CD4-positive, alpha-beta T cell treated with Interferon gamma for 1 hour (primary cell): ENCODE results near the gene ARFRP1.
A peak's percentile ranks its signal among the peaks of the same experiment; 100 is the strongest.

Source experiments
- DNase-seq: peaks from one replicate; pipeline ENCODE4 v3.0.0-alpha.2; 2020

ARFRP1 gene

GRCh38 chr20:63707558-63708300 lies at the start of gene ARFRP1, which contains the start of gene ZGPAT:
Gene ARFRP1 (minus strand): TSS chr20:63707976. CDS start chr20:63707091, 885 bp downstream.
Gene ZGPAT (plus strand): TSS chr20:63708039. CDS start chr20:63708581, 542 bp downstream.
- peak; percentile 85 for DNase-seq

- no peak for DNase-seq
These were observed 48.8 kb upstream of the ARFRP1 start for GRCh38 chr20:63756648-63756991.

- no peak for DNase-seq
These were observed 48.3 kb upstream of the ARFRP1 start for GRCh38 chr20:63755933-63756647.

DNA sequence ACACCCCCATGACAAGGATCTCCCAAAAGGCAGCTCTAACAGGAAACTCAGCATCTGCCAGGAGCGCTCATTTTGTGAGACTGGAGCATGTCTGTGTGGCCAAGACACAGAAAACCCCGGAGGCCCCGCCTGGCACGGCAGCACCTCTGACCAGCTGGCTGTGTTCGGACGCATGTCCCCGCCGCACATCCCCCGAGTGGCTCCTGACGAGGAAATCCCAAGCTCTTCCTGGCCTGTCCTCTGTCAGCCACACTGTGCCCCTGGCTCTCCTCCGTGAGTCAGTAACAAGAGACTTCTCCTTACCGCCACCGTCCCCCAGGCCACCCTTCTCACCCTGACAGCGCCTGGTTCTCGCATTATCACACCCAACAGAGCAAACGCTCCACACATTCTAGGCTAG lies 46.2 kb upstream of the ARFRP1 start:
- DNase-seq: no peak

GRCh38 chr20:63753381-63753780 lies 45.6 kb upstream of the ARFRP1 start:
- DNase-seq: no peak

- DNase-seq: no peak
These were observed 44.8 kb upstream of the ARFRP1 start for GRCh38 chr20:63752411-63753101.

GRCh38 chr20:63751471-63752271 lies 43.9 kb upstream of the ARFRP1 start:
- no peak for DNase-seq

DNA sequence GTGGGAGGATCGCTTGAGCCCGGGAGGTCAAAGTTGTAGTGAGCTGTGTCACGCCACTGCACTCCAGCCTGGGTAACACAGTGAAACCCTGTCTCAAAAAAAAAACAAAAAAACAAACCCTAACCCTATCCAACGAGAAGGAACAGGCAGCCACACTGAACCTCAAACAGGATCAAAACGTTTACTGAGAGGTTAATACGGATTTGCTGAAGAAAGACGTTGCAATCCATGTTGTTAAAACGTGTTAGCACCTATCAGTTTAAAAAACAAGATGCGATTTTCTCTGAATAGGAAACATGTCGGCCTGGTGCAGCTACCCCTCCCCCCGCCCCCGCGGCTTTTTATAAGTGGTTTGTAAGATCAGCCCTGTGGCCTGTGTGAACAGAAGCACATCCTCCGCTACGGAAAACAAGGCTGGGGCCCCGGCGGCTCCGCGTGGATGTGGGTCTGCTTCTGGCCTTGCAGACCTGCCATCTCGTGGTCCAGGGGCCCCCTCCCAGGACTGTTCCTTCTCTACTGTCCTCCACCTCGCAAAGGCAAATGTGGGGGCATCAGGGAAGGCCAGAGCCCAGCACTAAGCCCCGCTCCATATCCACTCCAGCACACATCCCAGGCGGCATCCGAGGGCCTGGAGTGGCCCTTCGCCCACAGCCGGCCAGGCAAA lies 43.2 kb upstream of the ARFRP1 start:
- peak; percentile 53 for DNase-seq

DNA sequence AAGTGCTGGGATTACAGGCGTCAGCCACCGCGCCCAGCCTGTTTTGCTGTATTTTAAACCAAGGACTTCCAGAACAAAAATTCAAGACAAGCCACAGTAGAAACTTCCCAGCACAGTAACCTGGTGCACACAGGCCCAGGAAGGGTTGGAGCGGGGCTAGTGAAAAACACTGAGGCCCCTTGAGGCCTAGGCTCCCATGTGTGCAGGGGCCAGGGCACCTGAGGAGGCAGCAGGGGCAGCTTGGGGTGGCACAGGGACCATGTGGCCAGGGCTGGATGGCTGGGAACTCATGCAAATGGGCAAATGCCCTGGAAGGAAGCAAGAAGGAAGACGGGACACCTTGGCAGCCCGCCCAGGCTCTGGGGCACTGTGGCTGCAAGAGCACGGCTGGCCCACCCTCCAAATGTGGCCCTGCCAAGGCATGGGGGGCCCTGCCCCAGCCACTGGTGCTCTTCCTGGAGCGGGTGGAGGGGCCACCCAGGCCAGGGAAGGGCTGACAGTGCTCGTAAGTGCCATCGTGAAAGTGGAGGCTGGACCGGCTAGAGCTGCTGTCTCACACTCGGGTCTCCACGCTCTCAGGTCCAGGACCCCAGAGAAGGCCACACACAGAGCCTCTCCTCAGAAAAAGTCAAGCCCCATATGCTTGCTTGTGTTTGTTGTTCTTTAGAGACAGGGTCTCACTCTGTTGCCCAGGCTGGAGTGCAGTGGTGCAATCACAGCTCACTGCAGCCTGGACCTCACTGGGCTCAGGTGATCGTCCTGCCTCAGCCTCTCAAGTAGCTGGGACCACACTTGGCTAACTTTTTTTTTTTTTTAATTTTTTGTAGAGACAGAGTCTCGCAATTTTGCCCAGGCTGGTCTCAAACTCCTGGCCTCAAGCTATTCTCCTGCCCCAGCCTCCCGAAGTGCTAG lies 42.1 kb upstream of the ARFRP1 start:
- DNase-seq: no peak

GRCh38 chr20:63748934-63749270 lies 41.1 kb upstream of the ARFRP1 start:
- DNase-seq: no peak

- DNase-seq: no peak
These were observed 40.5 kb upstream of the ARFRP1 start for GRCh38 chr20:63748070-63748933.

- DNase-seq: no peak
These were observed 39.9 kb upstream of the ARFRP1 start for GRCh38 chr20:63747622-63748069.

GRCh38 chr20:63746751-63747315 lies 39.1 kb upstream of the ARFRP1 start:
- DNase-seq: no peak

- no peak for DNase-seq
These were observed 38.4 kb upstream of the ARFRP1 start for GRCh38 chr20:63745961-63746731.

GRCh38 chr20:63745424-63745805 lies 37.6 kb upstream of the ARFRP1 start:
- no peak for DNase-seq

DNA sequence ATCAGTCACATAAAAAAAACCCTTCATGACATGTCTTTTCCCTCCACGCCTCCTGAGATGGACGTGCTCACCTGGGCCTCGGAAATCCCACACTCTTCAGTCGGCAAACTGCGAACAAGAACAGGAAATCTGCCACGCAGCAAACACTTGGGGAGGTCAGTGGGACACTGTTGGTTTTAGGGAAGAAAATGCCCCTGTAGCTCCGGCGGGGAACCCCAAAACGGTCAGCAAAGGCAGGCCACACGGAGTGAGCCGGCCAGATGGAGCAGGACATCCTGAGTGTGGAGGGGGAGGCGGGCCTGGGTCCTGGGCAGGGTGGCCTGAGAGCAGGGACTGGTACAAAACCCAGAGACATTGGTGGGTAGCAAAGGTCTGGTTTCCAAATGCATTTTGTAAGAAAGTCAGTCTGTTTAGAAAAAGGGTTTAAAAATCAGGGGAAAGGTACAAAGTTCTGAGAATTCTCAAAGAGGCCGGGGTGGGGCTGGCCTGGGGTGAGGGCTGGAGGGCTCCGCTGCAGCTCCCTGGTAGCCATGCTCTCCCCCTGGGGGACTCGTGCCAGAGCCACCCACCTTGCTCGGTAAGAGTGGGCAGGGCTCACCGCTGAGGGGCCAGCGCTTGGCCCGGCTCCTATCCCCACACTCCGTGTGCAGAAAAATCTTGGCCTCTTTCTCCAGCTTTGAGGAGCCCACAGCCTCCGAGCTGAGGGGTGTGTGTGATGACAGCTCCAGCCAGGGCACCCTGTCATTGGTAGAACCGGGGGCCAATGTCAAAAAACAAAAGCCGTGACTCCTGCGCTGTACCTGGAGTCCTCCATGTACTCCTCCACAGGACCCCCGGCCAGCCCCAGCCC lies 37.0 kb upstream of the ARFRP1 start:
- DNase-seq: no peak

GRCh38 chr20:63744158-63744557 lies 36.4 kb upstream of the ARFRP1 start:
- DNase-seq: no peak
